WI38 (cell line): ENCODE data around the gene TDRD7.

Experiments
- H3K4me3 ChIP-seq: 2 replicates; pipeline ENCODE4 v1.5.1; 2011; ENCODE audit warnings: low read depth, mild to moderate bottlenecking, control low read depth, low read length
- CTCF ChIP-seq: IDR thresholded peaks from 2 replicates; pipeline ENCODE4 v1.5.1; 2012; ENCODE audit warnings: low read depth, mild to moderate bottlenecking, control low read depth, low read length

TDRD7 gene

GRCh38 chr9:97376902-97377301 lies 35.0 kb upstream of the TDRD7 start:
- no peak overlapping the region for H3K4me3 ChIP-seq
- no peak for TF ChIP-seq CTCF

DNA sequence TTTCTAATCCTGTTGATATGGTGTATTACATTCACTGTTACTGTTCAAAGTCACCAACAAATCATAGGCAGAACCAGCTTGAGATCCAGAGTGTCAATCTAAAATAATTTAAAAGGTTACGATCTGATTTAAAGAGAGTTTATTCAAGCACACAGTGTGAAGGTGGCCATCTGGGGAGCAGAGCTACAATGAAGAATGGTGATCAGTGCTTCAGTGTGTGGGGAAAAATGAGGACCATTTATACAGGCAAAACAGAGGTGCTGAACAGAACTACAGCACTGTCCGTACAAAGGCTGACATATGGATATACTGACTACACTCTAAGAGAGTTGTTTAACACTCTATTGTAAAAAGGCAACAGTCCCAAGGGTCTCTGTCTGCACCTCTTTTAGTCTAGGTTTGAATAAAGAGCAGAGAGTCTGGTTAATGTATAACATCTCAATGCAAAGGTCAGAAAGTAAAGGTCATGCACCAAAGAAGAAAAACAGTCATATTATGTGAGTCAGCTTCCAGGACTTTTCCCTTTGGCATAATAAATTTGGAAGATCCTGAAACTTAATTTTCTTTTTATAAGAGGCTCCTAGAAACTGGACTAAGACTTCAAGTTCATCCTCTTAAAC lies 29.7 kb upstream of the TDRD7 start:
- H3K4me3 ChIP-seq, result no peak overlapping the region
- TF ChIP-seq CTCF, result no peak

DNA sequence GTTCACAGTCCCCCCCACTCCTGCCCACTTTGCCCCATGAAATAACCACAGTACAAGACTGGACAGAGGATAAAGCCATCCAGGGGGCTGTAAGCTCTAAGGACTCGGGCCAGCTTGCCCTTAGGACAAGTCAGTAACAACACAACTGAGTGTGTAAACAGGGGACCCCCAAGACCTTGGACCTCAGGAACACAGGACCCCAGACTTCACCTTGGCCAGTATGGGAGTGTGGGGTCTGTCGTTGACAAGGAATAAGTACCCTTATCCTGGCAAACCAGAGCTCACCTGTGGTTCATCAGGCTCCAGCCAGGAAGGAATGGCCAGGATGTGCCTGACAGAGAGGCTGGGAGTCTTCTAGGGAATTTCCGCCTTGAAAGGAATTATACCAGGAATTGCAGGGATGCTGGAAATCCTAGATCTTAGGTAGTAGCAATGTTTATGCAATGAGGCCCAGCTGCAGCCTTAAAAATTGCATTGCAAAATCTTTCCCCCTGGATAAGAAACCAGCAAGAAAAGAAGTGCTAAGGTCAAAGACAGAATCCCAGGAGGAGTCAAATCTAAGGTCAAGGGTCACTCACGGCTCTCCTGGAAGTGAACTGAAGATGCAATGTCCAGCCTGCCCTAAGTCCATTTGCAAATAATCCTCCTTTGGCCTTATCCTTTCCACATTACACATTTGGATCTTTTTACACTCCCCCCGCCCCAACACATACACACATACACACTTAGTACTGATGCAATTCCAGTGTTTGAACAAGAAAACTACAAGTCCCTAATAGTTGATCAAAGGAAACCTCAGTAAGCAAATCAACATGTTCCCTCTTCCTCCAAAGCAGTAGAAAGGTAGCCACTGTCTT lies 27.3 kb upstream of the TDRD7 start:
- no peak overlapping the region for H3K4me3 ChIP-seq
- TF ChIP-seq CTCF, result no peak

DNA sequence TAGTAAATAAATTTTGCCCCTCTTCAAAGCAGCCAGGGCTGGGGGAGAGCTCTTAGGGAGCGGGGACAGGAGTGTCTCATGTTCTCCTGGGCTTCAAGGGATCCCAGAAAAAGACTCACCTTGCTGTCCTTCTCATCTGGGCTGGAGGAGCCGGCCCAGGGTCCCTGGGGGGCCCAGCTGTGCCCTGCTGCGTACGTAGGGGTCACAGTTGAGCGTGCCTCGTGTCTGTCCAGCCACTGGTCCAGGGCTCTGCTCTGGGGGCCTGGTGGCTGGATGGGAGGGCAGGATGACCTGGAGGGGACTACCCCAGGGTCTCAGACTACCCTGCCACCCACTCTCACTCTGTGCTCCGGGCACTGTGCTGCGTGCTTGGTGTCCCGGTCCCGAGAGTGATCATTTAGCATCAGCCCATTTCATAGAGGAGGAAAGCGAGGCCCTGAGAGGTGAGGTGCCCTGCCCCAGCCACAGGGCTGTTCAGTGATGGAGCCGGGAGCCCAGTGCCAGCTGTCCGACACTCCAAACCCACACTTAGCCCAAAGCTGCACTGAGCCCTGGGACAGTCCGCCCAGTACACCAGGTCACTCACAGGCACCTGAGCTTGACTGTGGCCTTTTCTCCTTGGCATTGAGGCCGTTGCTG lies 26.2 kb upstream of the TDRD7 start:
- H3K4me3 ChIP-seq, result no peak overlapping the region
- no peak for TF ChIP-seq CTCF

- H3K4me3 ChIP-seq, result no peak overlapping the region
- TF ChIP-seq CTCF, result no peak
Measured at GRCh38 chr9:97386265-97386633, 25.6 kb upstream of the TDRD7 start.

DNA sequence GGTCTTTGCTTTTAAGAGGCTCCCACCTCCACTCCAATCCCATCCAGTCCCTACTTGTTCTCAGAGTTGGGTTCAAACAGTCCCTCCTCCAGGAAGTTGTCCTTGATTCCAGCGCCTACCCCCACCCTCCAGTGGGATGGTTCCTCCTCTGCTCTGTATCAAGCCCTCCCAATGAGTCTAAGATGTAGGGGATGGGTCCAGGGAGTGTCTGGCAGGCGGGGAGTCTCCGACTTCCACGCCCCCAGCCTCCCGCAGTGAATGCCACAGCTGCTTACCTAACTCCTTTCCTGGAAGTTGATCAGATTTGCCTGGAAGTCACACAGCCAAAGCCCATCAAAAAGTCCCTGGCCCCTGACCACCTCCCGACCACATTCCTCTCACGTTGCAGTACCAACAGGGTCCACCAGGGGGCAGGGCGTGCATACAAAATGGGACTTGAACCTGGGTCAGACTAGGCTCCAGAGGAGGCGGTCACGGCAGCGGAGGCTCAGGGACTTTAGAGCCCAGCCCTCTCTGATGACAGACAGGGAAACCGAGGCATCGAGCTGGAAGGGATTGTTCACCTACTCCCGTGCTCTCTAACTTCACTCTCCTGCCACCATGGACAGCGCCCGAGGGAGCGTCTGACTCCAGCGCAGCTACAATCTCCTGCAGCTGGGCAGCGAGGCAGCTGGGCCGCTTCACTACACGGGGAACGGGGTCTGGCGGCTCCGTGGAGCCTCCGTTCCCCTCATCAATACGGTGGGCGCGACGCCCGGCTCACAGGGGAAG lies 25.0 kb upstream of the TDRD7 start:
- TF ChIP-seq CTCF, result peak; percentile 99
- H3K4me3 ChIP-seq, result no peak overlapping the region
